CD14-positive monocyte (primary cell): Measurements from ENCODE around the gene NLRP7. TPM values are rescaled to one million over a fixed set of nuclear protein-coding genes. Genes with fewer than 3 reads are reported as not detected.

Source experiments
- DNase-seq, 3 donors: peaks; one replicate each; pipeline ENCODE4 v3.0.0-alpha.2; 2011 to 2022
- H2AFZ ChIP-seq: 2 replicates; pipeline ENCODE4 v1.6.0; 2012; ENCODE audit warnings: mild to moderate bottlenecking, low read depth, low read length, inconsistent platforms; ENCODE audit not compliant: insufficient read depth, poor library complexity, severe bottlenecking
- H3K27ac ChIP-seq, 2 donors: 1 replicate in 1 of 2; 2 replicates in 1 of 2; pipeline ENCODE4 v1.5.1; 2012 to 2013; ENCODE audit warnings: low read length in 2 of 2, control low read depth in 1 of 2, inconsistent platforms in 1 of 2, low read depth in 1 of 2, mild to moderate bottlenecking in 1 of 2
- H3K27me3 ChIP-seq, 2 donors: one replicate each; pipeline versions ENCODE4 v1.6.0 to v1.6.1; 2011 to 2013; ENCODE audit warnings: low read length in 2 of 2; ENCODE audit not compliant: control insufficient read depth in 2 of 2, insufficient read depth in 2 of 2
- H3K36me3 ChIP-seq, 2 donors: replicated peaks in 1 of 2; 1 replicate in 1 of 2; 2 replicates in 1 of 2; pipeline versions ENCODE4 v1.5.1 to v1.6.1; 2012 to 2013; ENCODE audit warnings: low read length in 2 of 2, control low read depth in 1 of 2, inconsistent platforms in 1 of 2, mild to moderate bottlenecking in 1 of 2; ENCODE audit not compliant: insufficient read depth in 2 of 2, control insufficient read depth in 1 of 2
- H3K4me1 ChIP-seq, 2 donors: 1 replicate in 1 of 2; 2 replicates in 1 of 2; pipeline versions ENCODE4 v1.5.1 to v1.6.1; 2012 to 2013; ENCODE audit warnings: low read length in 2 of 2, control low read depth in 1 of 2, inconsistent platforms in 1 of 2, mild to moderate bottlenecking in 1 of 2, moderate library complexity in 1 of 2; ENCODE audit not compliant: insufficient read depth in 2 of 2, control insufficient read depth in 1 of 2
- H3K4me2 ChIP-seq: replicated peaks from 2 replicates; pipeline ENCODE3; 2012; ENCODE audit warnings: low read length, moderate library complexity, mild to moderate bottlenecking; ENCODE audit not compliant: poor library complexity, severe bottlenecking; ENCODE audit errors: extremely low read depth
- H3K4me3 ChIP-seq, 3 experiments: fragments of 200-600 bp in 1 of 3; sonication (generic) in 1 of 3; replicated peaks in 1 of 3; 1 replicate in 2 of 3; 2 replicates in 1 of 3; pipeline ENCODE4 v1.5.1; 2011 to 2013; ENCODE audit warnings: low read length in 3 of 3, mild to moderate bottlenecking in 3 of 3, control low read depth in 2 of 3, low read depth in 2 of 3, inconsistent platforms in 1 of 3, moderate library complexity in 1 of 3
- H3K79me2 ChIP-seq: 2 replicates; pipeline ENCODE4 v1.6.0; 2012; ENCODE audit warnings: mild to moderate bottlenecking, control low read depth, inconsistent platforms, low read length, moderate library complexity; ENCODE audit not compliant: insufficient read depth
- H3K9ac ChIP-seq: 2 replicates; pipeline ENCODE4 v1.6.0; 2017; ENCODE audit warnings: low read length, mild to moderate bottlenecking; ENCODE audit not compliant: insufficient read depth, poor library complexity, severe bottlenecking
- H3K9me3 ChIP-seq, 2 donors: replicated peaks in 1 of 2; 1 replicate in 1 of 2; 2 replicates in 1 of 2; pipeline versions ENCODE4 v1.5.1 to v1.6.1; 2012 to 2013; ENCODE audit warnings: low read length in 2 of 2, control low read depth in 1 of 2; ENCODE audit not compliant: control insufficient read depth in 1 of 2, insufficient read depth in 1 of 2
- H4K20me1 ChIP-seq: 2 replicates; pipeline ENCODE4 v1.6.0; 2012; ENCODE audit warnings: mild to moderate bottlenecking, low read length, control low read depth, moderate library complexity; ENCODE audit not compliant: insufficient read depth
- H3K27ac Mint-ChIP-seq, 7 donors: one replicate each; pipeline ENCODE4 v1.8.0; 2020; ENCODE audit warnings: mild to moderate bottlenecking in 7 of 7, mixed read lengths in 7 of 7, moderate library complexity in 6 of 7, inconsistent platforms in 2 of 7
- H3K27me3 Mint-ChIP-seq, 3 donors: one replicate each; pipeline ENCODE4 v1.8.0; 2021 to 2022; ENCODE audit warnings: low read depth in 3 of 3, mild to moderate bottlenecking in 3 of 3, mixed read lengths in 3 of 3, moderate library complexity in 3 of 3, inconsistent platforms in 1 of 3
- H3K36me3 Mint-ChIP-seq, 2 donors: one replicate each; pipeline ENCODE4 v1.8.0; 2020; ENCODE audit warnings: mixed read lengths in 2 of 2, inconsistent platforms in 1 of 2, mild to moderate bottlenecking in 1 of 2
- H3K4me1 Mint-ChIP-seq: one replicate; pipeline ENCODE4 v1.8.0; 2020; ENCODE audit warnings: mild to moderate bottlenecking, mixed read lengths
- H3K4me3 Mint-ChIP-seq, 2 donors: one replicate each; pipeline ENCODE4 v1.8.0; 2020; ENCODE audit warnings: mild to moderate bottlenecking in 2 of 2, mixed read lengths in 2 of 2, moderate library complexity in 1 of 2
- H3K9me3 Mint-ChIP-seq, 7 donors: one replicate each; pipeline ENCODE4 v1.8.0; 2020 to 2022; ENCODE audit warnings: mixed read lengths in 7 of 7, mild to moderate bottlenecking in 6 of 7, moderate library complexity in 6 of 7, inconsistent platforms in 2 of 7
- CTCF ChIP-seq: fragments of 200-600 bp; IDR thresholded peaks from one replicate; pipeline ENCODE4 v1.8.0; 2022; ENCODE audit warnings: antibody characterized with exemption, mild to moderate bottlenecking
- WGBS: methylation state at CpG from one replicate; pipeline ENCODE4 v1.1.5; 2013; ENCODE audit warnings: missing lambda C conversion rate; ENCODE audit not compliant: insufficient coverage; 5-methylcytosine and 5-hydroxymethylcytosine counted together
- intact Hi-C, 2 donors: fragments of 100-400 bp; cut with micrococcal nuclease; formaldehyde crosslinking; loops; one replicate each; pipeline versions ENCODE4 v1.15.0 to v1.15.1; 2023
- polyA plus RNA-seq, 3 donors: library from polyadenylated mRNA; depleted of rRNA in 1 of 3; unstranded in 2 of 3; stranded (reverse) in 1 of 3; fragments of 300-500 nt in 2 of 3; fragments of >200 nt in 1 of 3; fragmentation: Illumina TruSeq in 2 of 3; gene quantifications; 1 replicate in 2 of 3; 2 replicates in 1 of 3; pipeline ENCODE4 v1.2.3, GENCODE V29; 2012 to 2021

Gene NLRP7
- polyA plus RNA-seq, 3 donors: not detected

- Mint-ChIP-seq H3K36me3 (peaks cover 77 to 100% of the 10 kb centered on the region in 2 donors), H3K4me1 (peaks cover 49% of the 10 kb centered on the region), H3K4me3 (peak overlapping the region in 1 of 2 donors; percentile 46), H3K27me3 (peaks cover 2 to 15% (median 13%) of the 10 kb centered on the region in 3 donors), H3K9me3 (peaks cover 0 to 7% (median 0%) of the 10 kb centered on the region in 7 donors), H3K27ac (peak overlapping the region in 6 of 7 donors; percentile 2 to 69 (median 48))
- 89% methylated on average over 2 of the region's 7 CpGs for WGBS
- TF ChIP-seq CTCF: peak; percentile 33
- H3K9me3 ChIP-seq: no peaks in the 10 kb centered on the region
- peak in 1 of 3 donors; percentile 47 for DNase-seq
- no peaks in the 10 kb centered on the region for H3K27me3 ChIP-seq
- intact Hi-C loops: loop anchor here in 1 of 2 donors (5.0 kb wide), 1 partner anchor 35 kb away; no protein-coding TSS in a partner anchor
- no peak overlapping the region for H3K4me2 ChIP-seq
- no peak overlapping the region for H3K27ac ChIP-seq
- peaks cover 34 to 52% of the 10 kb centered on the region in 2 donors for H3K4me1 ChIP-seq
- H3K9ac ChIP-seq: no peak overlapping the region
- peaks cover 96% of the 10 kb centered on the region for H4K20me1 ChIP-seq
- no peak overlapping the region for H2AFZ ChIP-seq
- H3K4me3 ChIP-seq: no peak overlapping the region
- H3K36me3 ChIP-seq: peaks cover 49 to 84% of the 10 kb centered on the region in 2 donors
- peaks cover 61% of the 10 kb centered on the region for H3K79me2 ChIP-seq
These were observed 64.6 kb downstream of the NLRP7 start for GRCh38 chr19:54882758-54883157.

DNA sequence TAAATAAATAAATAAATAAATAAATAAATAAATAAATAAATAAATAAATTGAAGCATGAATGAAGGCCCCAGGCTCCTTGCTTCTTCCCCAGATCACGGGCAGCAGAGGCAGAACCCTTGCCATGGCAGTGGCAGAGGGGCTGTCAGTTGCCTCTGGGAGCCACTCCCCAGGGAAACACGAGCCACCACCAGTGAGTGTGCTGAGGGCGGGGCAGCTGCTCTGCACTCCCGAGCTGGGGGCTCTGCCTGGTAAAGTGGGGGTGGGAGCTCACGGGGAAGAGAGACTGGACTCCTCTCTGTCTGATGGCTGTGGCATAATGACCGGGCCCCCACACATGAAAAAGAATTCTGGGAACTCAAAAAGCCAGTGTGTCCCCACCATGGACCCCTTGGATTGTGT lies 65.4 kb downstream of the NLRP7 start:
- intact Hi-C loops: loop anchor here in 1 of 2 donors (5.0 kb wide), 1 partner anchor 35 kb away; no protein-coding TSS in a partner anchor
- TF ChIP-seq CTCF: no peak
- H3K27ac ChIP-seq: no peak overlapping the region
- Mint-ChIP-seq H3K36me3 (peaks cover 81 to 99% of the 10 kb centered on the region in 2 donors), H3K27me3 (peaks cover 2 to 15% (median 13%) of the 10 kb centered on the region in 3 donors), H3K4me1 (peaks cover 58% of the 10 kb centered on the region), H3K4me3 (no peak overlapping the region), H3K27ac (peak overlapping the region in 1 of 7 donors; percentile 71), H3K9me3 (peaks cover 0 to 7% (median 0%) of the 10 kb centered on the region in 7 donors)
- peaks cover 42 to 61% of the 10 kb centered on the region in 2 donors for H3K4me1 ChIP-seq
- peaks cover 70% of the 10 kb centered on the region for H3K79me2 ChIP-seq
- H3K9me3 ChIP-seq: no peaks in the 10 kb centered on the region
- H3K36me3 ChIP-seq: peaks cover 44 to 77% of the 10 kb centered on the region in 2 donors
- no peaks in the 10 kb centered on the region for H3K27me3 ChIP-seq
- no peak overlapping the region for H3K9ac ChIP-seq
- 77% methylated on average over 6 of the region's 6 CpGs for WGBS
- DNase-seq: no peak
- no peak overlapping the region for H3K4me3 ChIP-seq
- no peak overlapping the region for H2AFZ ChIP-seq
- peaks cover 98% of the 10 kb centered on the region for H4K20me1 ChIP-seq
- no peak overlapping the region for H3K4me2 ChIP-seq
